HG02763 (cell line): ENCODE data around the gene CENPU.
"Not testable (repeated sequence)": the region's sequence is repeated elsewhere in the genome, so short reads cannot be mapped to it uniquely, and the experiment has no call there.

Source experiments
- ATAC-seq: cut with Tn5 transposase; IDR thresholded peaks from one replicate; pipeline ENCODE4 v1.9.1; 2021; ENCODE audit warnings: mild to moderate bottlenecking, moderate library complexity; ENCODE audit not compliant: unreplicated experiment

The CENPU gene

GRCh38 chr4:184733654-184734524 lies at the start of gene CENPU:
Gene CENPU, minus strand, starts transcription at chr4:184734096. Its CDS starts 34 bp downstream, at chr4:184734062.
- peak; percentile 90 for ATAC-seq

GRCh38 chr4:184782731-184783373 lies 49.0 kb upstream of the CENPU start:
- ATAC-seq = no peak

GRCh38 chr4:184779160-184779559 lies 45.3 kb upstream of the CENPU start:
- ATAC-seq = not testable (repeated sequence)

- no peak for ATAC-seq
Observed at GRCh38 chr4:184778325-184778724, 44.4 kb upstream of the CENPU start.

- no peak for ATAC-seq
Observed at GRCh38 chr4:184776821-184777220, 42.9 kb upstream of the CENPU start.

- ATAC-seq = no peak
Observed at GRCh38 chr4:184775854-184776555, 42.1 kb upstream of the CENPU start.

- ATAC-seq = no peak
Observed at GRCh38 chr4:184774152-184774551, 40.3 kb upstream of the CENPU start.

- no peak for ATAC-seq
Observed at GRCh38 chr4:184771416-184771815, 37.5 kb upstream of the CENPU start.

GRCh38 chr4:184769141-184769765 lies 35.4 kb upstream of the CENPU start:
- ATAC-seq = no peak

GRCh38 chr4:184768296-184768695 lies 34.4 kb upstream of the CENPU start:
- ATAC-seq = no peak

GRCh38 chr4:184766446-184766845 lies 32.5 kb upstream of the CENPU start:
- ATAC-seq = no peak

GRCh38 chr4:184765473-184766340 lies 31.8 kb upstream of the CENPU start:
- no peak for ATAC-seq

GRCh38 chr4:184764601-184765000 lies 30.7 kb upstream of the CENPU start:
- no peak for ATAC-seq

- no peak for ATAC-seq
Observed at GRCh38 chr4:184763150-184763780, 29.4 kb upstream of the CENPU start.

GRCh38 chr4:184762100-184762499 lies 28.2 kb upstream of the CENPU start:
- peak; percentile 85 for ATAC-seq

GRCh38 chr4:184760681-184761080 lies 26.8 kb upstream of the CENPU start:
- ATAC-seq = no peak

- ATAC-seq = no peak
Observed at GRCh38 chr4:184757810-184758209, 23.9 kb upstream of the CENPU start.

- ATAC-seq = no peak
Observed at GRCh38 chr4:184756399-184756798, 22.5 kb upstream of the CENPU start.

GRCh38 chr4:184755278-184755677 lies 21.4 kb upstream of the CENPU start:
- no peak for ATAC-seq
